VCaP (cell line): Measurements from ENCODE around the gene VPS26A.
"Not testable (repeated sequence)": the region's sequence is repeated elsewhere in the genome, so short reads cannot be mapped to it uniquely, and the experiment has no call there.

Experiments
- H3K27ac ChIP-seq: fragments of 450-650 bp; 2 replicates; pipeline ENCODE4 v1.5.1; 2017
- TF ChIP-seq, protein P1 (sequence below): fragments of 450-650 bp; conservative IDR thresholded peaks from 2 replicates; pipeline ENCODE4 v1.5.1; 2017; ENCODE audit warnings: mild to moderate bottlenecking, moderate library complexity

VPS26A gene

DNA sequence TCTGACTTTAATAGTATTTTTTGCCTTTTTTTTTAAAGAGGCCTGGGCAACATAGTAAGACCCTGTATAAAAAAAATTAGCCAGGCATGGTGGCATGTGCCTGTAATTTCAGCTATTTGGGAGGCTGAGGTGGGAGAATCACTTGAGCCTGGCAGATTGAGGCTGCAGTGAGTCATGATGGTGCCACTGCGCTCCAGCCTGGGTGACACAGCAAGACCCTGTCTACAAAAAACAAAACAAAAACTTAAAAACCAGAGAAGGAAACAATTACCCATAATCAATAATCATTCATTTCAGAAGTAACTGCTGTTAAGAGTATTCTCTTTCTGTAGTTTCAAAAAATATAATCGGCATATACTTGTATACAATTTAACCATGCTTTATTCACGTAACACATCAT is 28.0 kb downstream of the VPS26A start:
- H3K27ac ChIP-seq = no peak overlapping the region
- TF ChIP-seq, protein P1, sequence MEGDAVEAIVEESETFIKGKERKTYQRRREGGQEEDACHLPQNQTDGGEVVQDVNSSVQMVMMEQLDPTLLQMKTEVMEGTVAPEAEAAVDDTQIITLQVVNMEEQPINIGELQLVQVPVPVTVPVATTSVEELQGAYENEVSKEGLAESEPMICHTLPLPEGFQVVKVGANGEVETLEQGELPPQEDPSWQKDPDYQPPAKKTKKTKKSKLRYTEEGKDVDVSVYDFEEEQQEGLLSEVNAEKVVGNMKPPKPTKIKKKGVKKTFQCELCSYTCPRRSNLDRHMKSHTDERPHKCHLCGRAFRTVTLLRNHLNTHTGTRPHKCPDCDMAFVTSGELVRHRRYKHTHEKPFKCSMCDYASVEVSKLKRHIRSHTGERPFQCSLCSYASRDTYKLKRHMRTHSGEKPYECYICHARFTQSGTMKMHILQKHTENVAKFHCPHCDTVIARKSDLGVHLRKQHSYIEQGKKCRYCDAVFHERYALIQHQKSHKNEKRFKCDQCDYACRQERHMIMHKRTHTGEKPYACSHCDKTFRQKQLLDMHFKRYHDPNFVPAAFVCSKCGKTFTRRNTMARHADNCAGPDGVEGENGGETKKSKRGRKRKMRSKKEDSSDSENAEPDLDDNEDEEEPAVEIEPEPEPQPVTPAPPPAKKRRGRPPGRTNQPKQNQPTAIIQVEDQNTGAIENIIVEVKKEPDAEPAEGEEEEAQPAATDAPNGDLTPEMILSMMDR = no peak

DNA sequence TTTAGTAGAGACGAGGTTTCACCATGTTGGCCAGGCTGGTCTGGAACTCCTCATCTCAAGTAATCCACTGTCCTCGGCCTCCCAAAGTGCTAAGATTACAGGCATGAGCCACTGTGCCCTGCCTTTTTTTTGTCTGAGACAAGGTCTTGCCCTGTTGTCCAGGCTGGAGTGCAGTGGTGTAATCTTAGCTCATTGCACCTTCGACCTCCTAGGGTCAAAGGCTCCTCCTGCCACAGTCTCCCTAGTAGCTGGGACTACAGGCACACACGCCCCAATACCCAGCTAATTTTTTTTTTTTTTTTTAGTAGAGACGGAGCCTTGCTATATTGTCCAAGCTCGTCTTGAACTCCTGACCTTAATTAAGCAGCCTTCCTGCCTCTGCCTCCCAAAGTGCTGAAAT is 29.2 kb downstream of the VPS26A start:
- TF ChIP-seq, protein P1 = no peak
- H3K27ac ChIP-seq = no peak overlapping the region

DNA sequence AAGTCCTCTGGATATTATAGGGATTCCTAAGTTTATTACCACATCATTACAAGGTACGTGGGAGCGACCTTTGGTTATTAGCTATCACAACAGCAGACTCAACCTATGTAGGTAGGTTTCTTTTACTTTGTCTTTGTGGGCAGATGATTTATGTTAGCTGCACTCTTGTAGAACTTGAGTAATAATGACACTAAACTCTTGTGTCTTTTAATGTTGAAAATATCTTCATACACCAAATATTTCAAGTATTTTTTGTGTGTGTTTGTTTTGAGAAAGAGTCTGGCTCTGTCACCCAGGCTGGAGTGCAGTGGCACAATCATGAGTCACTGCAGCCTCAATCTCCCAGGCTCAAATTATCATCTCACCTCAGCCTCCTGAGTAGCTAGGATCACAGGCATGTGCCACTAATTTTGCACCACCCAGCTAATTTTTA is 36.8 kb downstream of the VPS26A start:
- no peak overlapping the region for H3K27ac ChIP-seq
- TF ChIP-seq, protein P1 = no peak

DNA sequence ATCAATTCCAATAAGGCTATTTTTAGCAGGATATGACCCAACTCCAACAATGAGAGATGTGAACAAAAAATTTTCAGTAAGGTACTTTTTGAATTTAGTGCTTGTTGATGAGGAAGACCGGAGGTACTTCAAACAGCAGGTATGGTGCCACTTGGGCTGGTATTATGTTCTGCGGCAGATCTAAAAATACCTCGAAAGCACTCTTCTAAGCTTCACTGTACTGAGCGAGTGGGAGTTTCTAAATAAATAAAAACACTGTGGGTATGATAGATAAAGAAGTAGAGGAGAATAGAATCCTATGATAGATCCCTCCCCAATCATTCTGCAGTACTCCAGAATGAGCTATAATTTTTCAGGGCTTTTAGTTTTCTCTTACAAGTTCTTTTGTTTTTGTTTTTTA is 44.5 kb downstream of the VPS26A start:
- no peak overlapping the region for H3K27ac ChIP-seq
- TF ChIP-seq, protein P1 = no peak

DNA sequence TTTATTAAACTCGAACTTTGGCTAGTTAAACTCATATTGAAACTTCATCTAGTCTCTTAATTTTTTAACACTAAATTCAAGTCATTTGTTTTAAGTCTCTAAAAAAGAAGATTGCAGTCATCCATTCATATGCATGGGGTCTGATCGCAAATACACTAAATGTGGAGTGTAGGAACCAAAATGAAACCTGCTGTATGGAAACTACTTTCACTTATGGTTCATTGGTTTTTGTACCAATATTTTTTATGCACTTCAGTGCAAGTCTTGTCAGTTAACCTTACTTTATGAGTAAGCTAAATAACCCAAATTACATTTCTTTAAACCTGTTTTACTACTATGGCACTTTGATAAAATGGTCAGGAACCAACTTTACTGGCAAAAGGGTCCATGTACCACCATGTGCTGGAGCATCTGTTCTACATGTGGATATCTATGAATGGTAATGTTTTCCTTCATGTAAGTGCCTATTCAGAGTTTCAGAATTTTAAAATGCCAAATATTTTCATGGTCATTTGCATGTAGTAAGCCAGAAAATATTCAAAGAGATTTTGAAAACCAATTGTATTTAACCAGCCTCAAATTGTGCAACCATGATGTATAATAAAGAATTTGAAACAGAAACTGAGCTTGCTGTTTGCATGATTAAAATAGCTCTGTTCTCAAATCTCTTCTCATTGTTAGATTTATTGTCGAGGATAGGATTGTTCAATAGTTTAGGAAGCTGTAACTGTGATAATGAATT is 48.4 kb downstream of the VPS26A start:
- no peak overlapping the region for H3K27ac ChIP-seq
- TF ChIP-seq, protein P1 = no peak

DNA sequence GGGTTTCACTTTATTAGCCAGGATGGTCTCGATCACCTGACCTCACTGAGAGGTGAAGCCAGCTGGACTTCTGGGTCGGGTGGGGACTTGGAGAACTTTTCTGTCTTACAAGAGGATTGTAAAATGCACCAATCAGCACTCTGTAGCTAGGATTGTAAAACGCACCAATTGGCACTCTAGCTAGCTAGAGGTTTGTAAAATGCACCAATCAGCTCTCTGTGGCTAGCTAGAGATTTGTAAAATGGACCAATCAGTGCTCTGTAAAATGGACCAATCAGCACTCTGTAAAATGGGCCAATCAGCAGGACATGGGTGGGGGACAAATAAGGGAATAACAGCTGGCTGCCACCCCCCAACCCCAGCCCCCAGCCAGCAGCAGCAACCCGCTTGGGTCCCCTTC is 51.3 kb downstream of the VPS26A start:
- H3K27ac ChIP-seq = not testable (repeated sequence)

DNA sequence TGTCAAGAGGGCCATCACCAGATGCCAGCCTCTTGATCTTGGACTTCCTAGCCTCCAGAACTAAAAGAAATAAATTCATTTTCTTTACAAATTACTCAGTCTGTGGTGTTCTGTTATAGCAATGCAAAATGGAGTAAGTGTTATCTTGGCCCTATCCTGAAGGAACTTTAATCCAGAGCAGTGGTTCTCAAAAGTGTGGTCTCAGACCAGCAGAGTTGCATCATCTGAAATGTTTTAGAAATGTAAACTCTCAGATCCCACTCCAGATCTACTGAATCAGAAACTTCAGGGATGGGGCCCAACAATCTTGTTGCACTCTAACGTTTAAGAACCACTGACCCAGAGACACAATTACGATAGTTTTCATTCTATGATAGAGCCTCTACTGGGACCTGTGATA is 52.8 kb downstream of the VPS26A start:
- H3K27ac ChIP-seq = no peak overlapping the region
- TF ChIP-seq, protein P1 = no peak

DNA sequence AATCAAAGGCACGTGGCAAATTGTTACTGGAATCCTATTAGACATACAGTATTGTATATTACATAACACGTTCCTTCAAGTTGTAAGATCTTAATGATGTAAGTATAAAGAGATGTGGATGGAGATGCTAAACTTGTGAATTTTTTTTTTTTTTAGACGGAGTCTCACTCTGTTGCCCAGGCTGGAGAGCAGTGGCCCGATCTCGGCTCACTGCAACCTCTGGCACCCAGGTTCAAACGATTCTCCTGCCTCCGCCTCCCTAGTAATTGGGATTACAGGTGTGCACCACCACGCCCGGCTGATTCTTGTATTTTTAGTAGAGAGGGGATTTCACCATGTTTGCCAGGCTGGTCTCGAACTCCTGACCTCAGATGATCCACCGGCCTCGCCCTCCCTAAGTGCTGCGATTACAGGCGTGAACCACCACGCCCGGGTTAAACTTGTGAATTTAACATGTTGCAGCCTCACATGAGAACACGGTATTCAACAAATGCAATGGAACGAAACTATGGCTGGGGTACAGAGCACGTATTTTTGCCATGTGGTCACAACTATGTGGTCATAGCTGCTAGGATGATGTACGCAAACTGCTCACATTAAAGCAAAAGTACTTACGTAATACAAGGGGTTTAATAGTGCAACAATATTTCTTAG is 55.2 kb downstream of the VPS26A start:
- H3K27ac ChIP-seq = peak overlapping the region; percentile 94
- TF ChIP-seq, protein P1 = no peak
